GM19397 (cell line): ENCODE data around the gene ST7.

Experiments
- ATAC-seq: cut with Tn5 transposase; IDR thresholded peaks from one replicate; pipeline ENCODE4 v1.9.1; 2021; ENCODE audit warnings: mild to moderate bottlenecking, moderate library complexity; ENCODE audit not compliant: unreplicated experiment

The ST7 gene

GRCh38 chr7:117087639-117088396 lies 134.5 kb downstream of the ST7 start:
- ATAC-seq = no peak

- no peak for ATAC-seq
Observed at GRCh38 chr7:117088623-117089194, 135.4 kb downstream of the ST7 start.

GRCh38 chr7:117090791-117091190 lies 137.5 kb downstream of the ST7 start:
- ATAC-seq = no peak

GRCh38 chr7:117091721-117092120 lies 138.4 kb downstream of the ST7 start:
- no peak for ATAC-seq

- no peak for ATAC-seq
Observed at GRCh38 chr7:117092785-117093184, 139.5 kb downstream of the ST7 start.

GRCh38 chr7:117094457-117094856 lies 141.2 kb downstream of the ST7 start:
- ATAC-seq = no peak

GRCh38 chr7:117095055-117095454 lies 141.8 kb downstream of the ST7 start:
- no peak for ATAC-seq

GRCh38 chr7:117096330-117096729 lies 143.0 kb downstream of the ST7 start:
- no peak for ATAC-seq

- no peak for ATAC-seq
Observed at GRCh38 chr7:117096942-117097341, 143.6 kb downstream of the ST7 start.

GRCh38 chr7:117097860-117098259 lies 144.6 kb downstream of the ST7 start:
- ATAC-seq = no peak

- ATAC-seq = no peak
Observed at GRCh38 chr7:117098457-117098856, 145.2 kb downstream of the ST7 start.

- no peak for ATAC-seq
Observed at GRCh38 chr7:117101026-117101425, 147.7 kb downstream of the ST7 start.

GRCh38 chr7:117110480-117111315 lies 157.4 kb downstream of the ST7 start:
- peak; percentile 95 for ATAC-seq

- ATAC-seq = no peak
Observed at GRCh38 chr7:117111535-117111934, 158.2 kb downstream of the ST7 start.

GRCh38 chr7:117112640-117113039 lies 159.3 kb downstream of the ST7 start:
- ATAC-seq = no peak

- ATAC-seq = no peak
Observed at GRCh38 chr7:117113871-117114270, 160.6 kb downstream of the ST7 start.

GRCh38 chr7:117114272-117114671 lies 161.0 kb downstream of the ST7 start:
- no peak for ATAC-seq

GRCh38 chr7:117116211-117116610 lies 162.9 kb downstream of the ST7 start:
- no peak for ATAC-seq

GRCh38 chr7:117117172-117117571 lies 163.9 kb downstream of the ST7 start:
- ATAC-seq = no peak

- ATAC-seq = no peak
Observed at GRCh38 chr7:117118579-117119180, 165.4 kb downstream of the ST7 start.

- ATAC-seq = peak; percentile 53
Observed at GRCh38 chr7:117119192-117119924, 166.1 kb downstream of the ST7 start.
